ENCODE data around the gene BARHL1. TPM values are rescaled to one million over a fixed set of nuclear protein-coding genes. Genes with fewer than 3 reads are reported as not detected.

Gene BARHL1
- total RNA-seq, 1 experiment from 2014 or later: not detected

DNA sequence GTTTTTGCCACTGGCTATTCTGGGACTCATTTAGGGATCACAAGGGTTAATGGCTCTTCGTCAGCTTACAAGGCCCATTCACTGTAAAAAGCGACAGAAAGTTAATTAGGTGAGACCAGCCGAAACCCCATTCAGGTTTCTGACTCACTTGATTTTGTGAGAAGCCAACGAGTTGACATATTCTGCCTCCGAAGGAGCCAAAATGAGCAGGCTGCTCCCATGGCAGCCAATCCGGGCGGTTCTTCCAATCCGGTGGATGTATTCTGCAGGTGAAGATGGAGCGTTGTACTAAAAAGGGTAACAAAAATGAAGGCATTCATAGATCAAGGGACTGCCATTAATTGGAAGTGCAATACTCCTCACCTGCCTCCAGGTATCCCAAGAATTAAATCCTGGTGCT lies 47.7 kb downstream of the BARHL1 start (continued):
- no peak for TF ChIP-seq MAX (IDR thresholded peaks at IDR 0.05)
- no peak for TF ChIP-seq EGR1 (IDR thresholded peaks at IDR 0.05; ENCODE audit: low read depth)
- no peak for TF ChIP-seq TCF7L2 (IDR thresholded peaks at IDR 0.05; ENCODE audit: borderline replicate concordance, extremely low read depth, insufficient read depth, insufficient read length)
- no peak for TF ChIP-seq EZH2 (IDR thresholded peaks at IDR 0.05)
- TF ChIP-seq SRF (IDR thresholded peaks at IDR 0.05; ENCODE audit: low read depth): no peak
- TF ChIP-seq POLR2AphosphoS5 (IDR thresholded peaks at IDR 0.05; ENCODE audit: low read depth, low read length): no peak

DNA sequence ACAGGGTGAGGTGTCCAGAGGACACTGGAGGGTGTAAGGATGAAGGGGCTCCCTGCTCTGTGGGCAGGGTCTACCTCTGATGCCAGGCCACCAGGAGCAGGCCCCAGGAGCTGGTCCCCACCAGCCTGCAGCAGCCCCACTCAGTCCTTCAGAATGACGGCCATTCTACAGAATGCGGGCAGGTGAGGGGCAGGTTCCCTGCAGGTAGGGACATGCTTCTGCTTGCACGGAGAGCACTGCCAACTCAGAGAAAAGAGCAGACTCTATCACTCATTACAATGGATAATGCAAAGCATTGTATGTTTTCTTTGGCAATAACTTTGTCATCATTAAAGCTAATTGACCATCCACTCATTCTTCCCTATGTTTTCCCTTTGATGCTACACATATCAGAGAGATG lies 48.4 kb downstream of the BARHL1 start:
- no peak for ATAC-seq
- DNase-seq (ENCODE audit: low read depth, low spot score): no peak
- ChIA-PET RAD21 (ENCODE audit: low non-redundant PET in 1 of 2, low total read pairs in 2 of 2, uncharacterized antibody in 2 of 2, unreplicated experiment in 2 of 2) (no interaction called here), CTCF (no interaction called here), POLR2A (no interaction called here)
- Histone ChIP-seq H3K27me3 (ENCODE audit: insufficient read depth, low read length) (no peaks in the 10 kb centered on the region), H3K4me1 (ENCODE audit: control insufficient read depth in 1 of 2, insufficient read depth in 2 of 2, low read length in 2 of 2) (no peaks in the 10 kb centered on the region), H3K27ac (ENCODE audit: low read depth, low read length) (no peak overlapping the region), H3K9me2 (ENCODE audit: insufficient read depth) (no peaks in the 10 kb centered on the region), H3K4me2 (ENCODE audit: low read length) (no peak overlapping the region), H3K9me3 (ENCODE audit: control insufficient read depth in 1 of 2, insufficient read depth in 1 of 2, low read depth in 1 of 2, low read length in 2 of 2) (no peaks in the 10 kb centered on the region), H2AFZ (ENCODE audit: low read depth, low read length, poor library complexity, severe bottlenecking) (no peak overlapping the region), H3K9ac (ENCODE audit: low read length) (no peak overlapping the region), H3K79me2 (ENCODE audit: insufficient read depth, low read length) (no peaks in the 10 kb centered on the region; the same call in 1 of the 2 replicates), H3K36me3 (ENCODE audit: control insufficient read depth in 1 of 2, insufficient read depth in 2 of 2, low read length in 2 of 2) (peaks cover 18 to 54% of the 10 kb centered on the region in 2 experiments), H4K20me1 (ENCODE audit: insufficient read depth) (no peaks in the 10 kb centered on the region), H3K4me3 (replicated peaks in 1 of 2; ENCODE audit: low read depth in 1 of 2, low read length in 2 of 2) (no peak overlapping the region)
- intact Hi-C loops (cut with micrococcal nuclease): no loop called here
- no TSS peak for BruUV-seq (replicated peaks)
- TF ChIP-seq ZNF274 (IDR thresholded peaks at IDR 0.05; ENCODE audit: low read depth, low read length) (no peak), POLR2AphosphoS5 (IDR thresholded peaks at IDR 0.05; ENCODE audit: low read depth, low read length) (no peak), FOSL1 (IDR thresholded peaks at IDR 0.05; ENCODE audit: low read depth) (no peak), RAD21 (IDR thresholded peaks at IDR 0.05; ENCODE audit: low read depth) (no peak), TCF7L2 (IDR thresholded peaks at IDR 0.05; ENCODE audit: borderline replicate concordance, extremely low read depth, insufficient read depth, insufficient read length) (no peak), MAX (IDR thresholded peaks at IDR 0.05) (no peak), CEBPB (IDR thresholded peaks at IDR 0.05; ENCODE audit: low read depth) (no peak), SIN3A (IDR thresholded peaks at IDR 0.05; ENCODE audit: low read depth) (no peak), EZH2 (IDR thresholded peaks at IDR 0.05) (no peak), POLR2A (IDR thresholded peaks at IDR 0.05; ENCODE audit: borderline replicate concordance, extremely low read depth, insufficient read depth, insufficient read length) (no peak), SRF (IDR thresholded peaks at IDR 0.05; ENCODE audit: low read depth) (no peak), SP1 (IDR thresholded peaks at IDR 0.05; ENCODE audit: low read depth) (no peak), CBX3 (IDR thresholded peaks at IDR 0.05; ENCODE audit: low read depth) (no peak)
- TF ChIP-seq, protein P1, sequence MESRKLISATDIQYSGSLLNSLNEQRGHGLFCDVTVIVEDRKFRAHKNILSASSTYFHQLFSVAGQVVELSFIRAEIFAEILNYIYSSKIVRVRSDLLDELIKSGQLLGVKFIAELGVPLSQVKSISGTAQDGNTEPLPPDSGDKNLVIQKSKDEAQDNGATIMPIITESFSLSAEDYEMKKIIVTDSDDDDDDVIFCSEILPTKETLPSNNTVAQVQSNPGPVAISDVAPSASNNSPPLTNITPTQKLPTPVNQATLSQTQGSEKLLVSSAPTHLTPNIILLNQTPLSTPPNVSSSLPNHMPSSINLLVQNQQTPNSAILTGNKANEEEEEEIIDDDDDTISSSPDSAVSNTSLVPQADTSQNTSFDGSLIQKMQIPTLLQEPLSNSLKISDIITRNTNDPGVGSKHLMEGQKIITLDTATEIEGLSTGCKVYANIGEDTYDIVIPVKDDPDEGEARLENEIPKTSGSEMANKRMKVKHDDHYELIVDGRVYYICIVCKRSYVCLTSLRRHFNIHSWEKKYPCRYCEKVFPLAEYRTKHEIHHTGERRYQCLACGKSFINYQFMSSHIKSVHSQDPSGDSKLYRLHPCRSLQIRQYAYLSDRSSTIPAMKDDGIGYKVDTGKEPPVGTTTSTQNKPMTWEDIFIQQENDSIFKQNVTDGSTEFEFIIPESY (IDR thresholded peaks at IDR 0.05; ENCODE audit: extremely low read depth, insufficient replicate concordance, low read length): no peak

Data from HCT116 (cell line).